HuH-7.5 (cell line): ENCODE measurements around the gene ADGRD1.
"Not testable (repeated sequence)": the region's sequence is repeated elsewhere in the genome, so short reads cannot be mapped to it uniquely, and the experiment has no call there.

Experiments used
- DNase-seq: peaks from one replicate; pipeline ENCODE4 v3.0.0; 2011; ENCODE audit warnings: low spot score

ADGRD1 gene

DNA sequence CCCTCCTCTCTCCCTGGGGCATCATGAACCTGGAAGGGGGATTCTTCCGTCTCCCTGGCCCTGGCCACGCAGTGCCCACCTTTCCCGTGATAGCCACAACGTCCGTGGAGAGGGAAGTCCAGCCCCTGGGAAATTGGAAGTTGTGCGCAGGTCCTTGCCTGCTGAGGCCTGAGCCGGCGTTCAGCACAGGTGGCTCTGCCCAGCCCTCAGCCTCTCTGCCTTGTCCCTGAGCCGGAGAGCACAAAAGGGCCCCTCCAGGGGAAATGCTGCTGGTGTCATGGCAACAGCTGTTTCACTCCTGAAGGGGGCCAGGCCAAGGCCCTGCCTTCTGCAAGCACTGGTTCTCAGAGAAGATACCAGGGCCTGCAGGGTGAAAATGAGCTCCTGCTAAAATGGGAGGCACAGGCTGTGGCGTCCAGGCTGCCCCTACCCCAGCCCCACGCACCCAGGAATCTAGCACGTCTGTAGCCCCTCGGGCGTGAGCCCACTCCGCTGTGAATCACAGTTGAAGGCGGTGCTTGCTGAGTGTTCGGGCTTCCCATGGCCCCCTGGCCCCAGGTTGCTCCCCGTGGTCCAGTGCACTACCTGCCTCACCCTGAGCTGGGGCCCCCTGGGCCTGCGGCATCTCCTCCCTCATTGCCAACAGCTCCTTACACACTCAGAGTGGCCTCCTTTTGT lies 149.4 kb downstream of the ADGRD1 start:
- DNase-seq: no peak

DNA sequence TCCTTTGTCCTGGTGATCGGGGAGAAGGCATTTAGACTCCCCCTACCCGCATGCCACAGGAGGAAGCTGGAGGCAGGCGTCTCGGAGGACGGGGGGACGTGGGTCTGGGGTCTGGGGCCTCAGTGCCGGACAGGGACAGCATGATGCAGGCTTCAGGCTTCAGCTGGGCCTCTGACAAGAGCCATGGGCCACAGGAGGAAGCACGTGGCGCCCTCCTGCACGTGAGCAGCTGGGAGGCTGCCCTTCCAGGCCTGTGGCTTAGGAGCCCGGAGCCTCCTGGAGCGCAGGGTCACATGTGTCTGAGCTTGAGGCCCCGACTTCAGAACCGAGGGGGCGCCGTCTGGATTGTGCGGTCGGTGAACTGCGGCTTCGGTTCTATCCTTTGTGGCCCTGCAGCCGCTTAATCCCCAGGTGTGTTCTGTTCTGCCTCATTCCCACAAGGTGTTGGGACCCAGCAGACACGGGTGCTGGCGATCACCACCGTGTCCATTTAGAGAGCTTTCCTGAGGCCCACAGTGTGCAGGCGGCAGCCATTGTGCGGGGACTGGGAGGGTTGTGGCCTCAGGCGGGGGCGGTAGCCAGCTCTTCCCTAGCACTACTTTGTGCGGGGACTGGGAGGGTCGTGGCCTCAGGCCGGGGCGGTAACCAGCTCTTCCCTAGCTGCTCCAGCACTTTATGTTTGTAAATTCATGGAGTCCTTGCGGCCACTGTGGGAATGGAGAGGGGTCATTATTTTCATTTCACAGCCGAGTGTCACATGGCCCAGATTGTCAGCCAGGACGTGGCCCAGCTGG lies 150.2 kb downstream of the ADGRD1 start:
- DNase-seq: no peak

DNA sequence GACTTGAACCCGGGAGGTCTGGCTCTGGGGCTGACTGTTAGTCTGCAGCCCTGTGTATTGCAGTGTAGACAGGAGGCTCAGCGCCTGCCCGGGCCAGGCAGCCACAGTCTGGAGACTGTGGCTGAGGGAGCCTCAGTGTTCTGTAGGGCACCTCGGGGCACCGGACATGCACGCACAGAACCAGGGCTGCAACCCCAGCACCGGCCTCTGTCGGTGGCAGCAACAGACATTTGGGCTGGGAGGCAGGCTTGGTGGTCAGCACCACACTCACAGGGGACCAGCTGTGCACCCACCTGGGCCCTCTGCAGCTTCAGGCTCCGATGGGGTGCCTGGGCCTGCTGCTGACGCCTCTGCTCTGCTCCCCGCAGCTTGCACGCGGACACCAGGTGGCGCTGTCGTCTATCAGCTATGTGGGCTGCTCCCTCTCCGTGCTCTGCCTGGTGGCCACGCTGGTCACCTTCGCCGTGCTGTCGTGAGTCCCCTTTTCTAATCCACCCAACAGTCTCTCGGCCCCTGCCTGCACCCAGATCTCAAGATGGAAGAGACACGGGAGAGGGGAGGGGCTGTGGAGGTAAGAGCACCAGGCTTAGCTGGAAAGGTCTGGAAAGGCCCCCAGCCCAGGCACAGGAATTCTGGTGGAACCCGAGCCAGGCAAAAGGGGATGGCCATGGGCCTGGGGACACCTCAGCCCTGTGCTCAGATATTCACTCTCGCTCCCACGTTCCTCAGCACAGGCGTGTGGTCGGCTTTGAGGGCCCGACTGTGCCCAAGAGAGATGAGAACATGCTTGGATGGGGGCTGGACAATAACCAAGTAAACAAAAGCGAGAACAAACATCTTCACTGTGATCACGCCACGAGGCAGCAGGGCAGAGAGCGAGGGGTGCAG lies 151.0 kb downstream of the ADGRD1 start:
- peak; percentile 78 for DNase-seq

DNA sequence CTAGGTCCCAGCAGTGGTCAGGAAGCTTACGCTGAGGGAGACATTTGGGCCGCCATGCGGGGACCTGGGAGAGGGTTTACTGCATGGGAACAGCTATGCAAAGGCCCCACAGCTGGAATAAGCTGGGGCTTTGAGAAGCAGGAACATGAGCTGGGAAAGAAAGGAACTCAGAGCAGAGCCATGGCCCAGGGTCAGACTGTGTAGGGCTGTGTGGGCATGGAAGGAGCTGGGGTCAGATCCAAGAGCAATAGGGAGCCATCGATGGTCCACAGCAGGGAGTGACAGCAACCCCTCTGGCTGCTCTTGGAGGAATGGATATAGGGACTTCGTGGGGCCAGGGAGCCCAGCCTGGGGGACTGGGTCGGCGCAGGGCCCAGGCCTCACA lies 151.6 kb downstream of the ADGRD1 start:
- DNase-seq: no peak

DNA sequence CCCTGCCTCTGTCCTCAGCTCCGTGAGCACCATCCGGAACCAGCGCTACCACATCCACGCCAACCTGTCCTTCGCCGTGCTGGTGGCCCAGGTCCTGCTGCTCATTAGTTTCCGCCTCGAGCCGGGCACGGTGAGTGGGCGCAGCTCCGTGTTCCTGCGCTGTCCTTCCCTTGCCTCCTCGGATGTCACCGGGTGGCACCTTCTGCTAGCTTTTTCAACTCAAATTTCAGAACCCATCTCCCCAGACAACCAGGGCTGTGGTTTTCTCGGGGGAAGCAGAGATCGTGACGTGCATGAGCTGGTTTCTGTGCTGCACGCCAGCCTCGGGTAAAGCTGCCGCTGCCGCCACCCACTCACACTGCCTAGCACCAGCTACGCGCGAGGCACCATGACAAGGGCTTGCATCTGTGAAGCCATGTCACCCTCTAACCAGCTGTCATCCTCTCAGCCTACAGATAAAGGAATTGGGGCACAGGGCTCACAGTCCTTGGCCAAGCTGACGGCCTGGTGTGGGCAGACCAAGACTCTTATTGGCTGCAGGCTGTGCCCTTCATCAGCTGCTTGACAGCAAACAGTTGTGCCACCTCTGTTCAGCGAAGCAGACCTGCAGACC lies 152.1 kb downstream of the ADGRD1 start:
- DNase-seq: no peak

DNA sequence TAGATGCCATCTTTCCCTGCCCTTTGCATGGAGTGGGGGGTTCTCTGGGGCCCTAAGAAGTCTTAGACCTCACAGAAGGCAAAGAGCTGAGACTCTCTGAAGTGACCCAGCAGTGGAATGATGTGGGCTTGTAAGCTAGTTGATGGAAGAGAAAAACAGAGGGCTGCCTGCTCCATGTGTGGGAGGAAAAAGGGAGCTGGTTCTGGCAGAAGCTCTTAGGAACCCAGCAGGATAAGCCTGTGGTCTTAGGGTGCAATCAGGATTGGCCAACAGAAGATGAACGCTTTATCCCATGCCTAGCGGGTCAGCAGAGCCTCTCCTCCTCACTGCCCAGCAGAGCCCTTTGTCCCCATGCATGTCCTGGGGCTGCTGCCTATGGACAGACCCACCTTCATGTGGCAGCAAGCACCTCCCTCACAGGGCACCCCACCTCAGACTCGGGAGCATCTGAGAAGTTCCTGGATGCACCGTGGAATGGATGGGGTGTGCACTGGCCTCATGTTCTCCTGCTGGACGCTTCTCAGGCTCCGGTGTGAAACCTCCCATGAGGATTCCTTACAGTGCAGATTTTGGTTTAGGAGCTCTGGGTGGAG lies 152.7 kb downstream of the ADGRD1 start:
- DNase-seq: no peak

DNA sequence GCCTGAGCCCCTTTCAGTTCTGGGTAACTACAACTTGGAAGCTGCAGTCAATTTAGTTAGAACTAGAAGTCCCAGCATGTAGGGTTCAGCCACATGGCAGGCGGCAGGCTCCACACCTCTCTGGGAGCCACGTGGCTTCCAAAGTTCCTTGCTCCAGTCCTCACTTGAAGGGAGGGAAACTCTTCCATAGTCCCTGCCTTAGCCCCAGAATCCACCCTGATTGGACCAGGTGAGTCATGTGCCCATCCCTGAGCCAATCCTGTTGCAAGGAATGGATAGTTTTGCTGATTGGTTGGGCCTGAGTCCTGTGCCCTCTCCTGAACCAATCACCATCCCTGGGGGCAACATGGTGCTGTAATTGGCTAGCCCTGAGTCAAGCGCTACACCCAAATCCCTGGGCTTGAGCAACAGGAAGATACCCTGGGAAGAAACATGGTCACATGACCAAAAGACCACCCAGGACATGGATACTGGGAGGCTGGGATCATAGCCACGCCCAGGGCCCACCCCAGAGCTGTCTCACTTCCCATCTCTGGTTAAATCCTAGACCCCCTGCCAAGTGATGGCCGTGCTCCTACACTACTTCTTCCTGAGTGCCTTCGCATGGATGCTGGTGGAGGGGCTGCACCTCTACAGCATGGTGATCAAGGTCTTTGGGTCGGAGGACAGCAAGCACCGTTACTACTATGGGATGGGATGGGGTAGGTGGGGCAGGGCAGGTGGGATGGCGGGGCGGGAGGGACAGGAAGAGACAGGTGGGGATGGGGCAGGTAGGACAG lies 154.7 kb downstream of the ADGRD1 start:
- DNase-seq: no peak

DNA sequence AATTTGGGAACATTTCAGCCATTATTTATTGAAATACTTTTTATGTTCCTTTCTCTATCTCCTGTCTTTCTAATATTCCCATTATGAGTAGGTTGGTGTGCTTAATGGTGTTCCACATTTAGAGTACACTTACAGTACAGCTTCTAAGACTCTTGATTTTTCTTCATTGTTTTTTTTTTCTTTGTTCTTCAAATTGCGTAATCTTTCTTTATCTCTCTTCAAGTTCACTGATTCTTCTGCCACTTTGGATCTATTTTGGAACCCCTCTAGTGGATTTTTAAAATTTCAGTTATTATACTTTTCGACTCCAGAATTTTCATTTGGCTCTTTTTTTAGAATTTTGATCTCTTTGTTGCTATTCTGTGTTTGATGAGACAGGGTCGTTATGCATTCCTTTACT lies 157.7 kb downstream of the ADGRD1 start:
- DNase-seq: no peak

DNA sequence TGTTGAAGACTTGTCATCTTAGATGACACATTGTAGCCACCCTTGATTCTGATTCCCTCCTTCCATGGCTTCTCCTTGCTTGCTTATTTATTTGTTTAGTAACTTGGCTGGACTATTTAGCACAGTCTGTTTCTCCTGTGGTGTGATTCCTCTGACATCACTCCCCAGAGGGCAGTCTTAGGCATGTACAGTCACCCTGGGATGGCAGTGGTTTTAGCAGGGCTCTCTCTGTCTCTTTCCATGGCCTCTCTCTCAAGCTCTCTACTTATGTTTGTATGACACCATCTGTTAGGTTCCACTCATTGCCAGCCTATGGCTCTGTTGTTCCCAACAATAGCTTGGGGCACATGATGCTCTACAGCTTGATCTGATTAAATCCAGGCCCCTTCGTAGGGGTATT lies 158.3 kb downstream of the ADGRD1 start:
- DNase-seq: no peak

DNA sequence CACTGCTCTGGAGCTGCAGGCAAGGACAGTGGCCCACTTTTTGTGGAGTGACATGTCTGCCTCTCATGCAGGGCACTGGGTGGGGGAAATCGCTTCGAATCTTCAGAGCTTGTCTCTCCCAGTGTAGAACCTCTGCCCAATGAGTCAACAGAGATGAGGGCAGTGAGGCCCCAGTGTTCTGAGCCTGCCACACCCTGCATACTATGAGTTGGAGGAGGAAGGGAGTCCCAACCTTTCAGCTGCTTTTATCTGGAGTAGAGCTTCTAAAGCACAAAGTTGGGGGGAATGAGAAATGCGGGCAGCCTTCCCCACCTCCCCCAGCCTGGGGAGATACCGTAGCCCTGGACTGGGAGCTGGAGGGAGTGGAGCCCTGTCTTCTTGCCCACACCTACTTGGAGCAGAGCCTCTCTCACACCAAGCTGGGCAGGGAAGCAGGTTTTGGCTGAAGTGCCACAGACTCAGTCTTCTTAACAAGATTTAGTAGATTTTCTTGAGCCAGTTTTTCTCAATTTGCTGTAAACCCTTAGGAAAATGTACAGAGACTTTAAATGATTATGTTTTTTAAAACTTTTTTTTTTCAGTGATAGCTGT lies 159.1 kb downstream of the ADGRD1 start:
- no peak for DNase-seq

DNA sequence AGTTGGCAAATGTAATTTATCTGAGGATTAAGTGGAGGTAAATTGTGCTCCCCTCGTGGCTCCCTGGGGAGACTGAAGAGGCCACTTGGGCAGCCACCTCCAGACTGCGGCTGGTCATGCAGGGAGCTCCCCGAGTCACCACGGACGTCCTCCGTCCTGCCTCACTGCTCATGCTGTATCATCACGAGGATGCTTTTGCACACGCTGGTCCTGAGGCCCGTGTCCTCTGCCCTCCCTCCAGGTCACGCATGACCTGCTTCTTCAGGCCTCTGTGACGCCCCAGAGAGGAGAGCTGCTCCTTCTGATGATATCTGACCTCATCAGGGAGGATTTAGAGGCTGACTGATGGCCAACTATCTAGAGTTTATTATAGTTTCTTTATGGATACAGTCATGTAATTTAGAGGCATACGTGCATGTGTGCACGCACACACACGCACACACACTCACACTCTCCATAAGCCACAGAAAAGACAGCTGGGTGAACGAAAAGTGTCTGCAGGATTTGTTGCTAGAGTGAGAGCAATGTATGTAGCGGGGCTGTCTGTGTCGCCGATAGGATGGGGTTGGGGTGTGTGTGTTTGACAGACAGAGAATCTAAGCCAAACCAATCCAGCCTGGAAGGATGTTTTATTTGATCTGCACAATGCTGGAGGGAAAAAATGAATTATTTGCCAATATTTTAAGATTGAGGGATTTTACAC lies 160.0 kb downstream of the ADGRD1 start:
- DNase-seq: no peak

DNA sequence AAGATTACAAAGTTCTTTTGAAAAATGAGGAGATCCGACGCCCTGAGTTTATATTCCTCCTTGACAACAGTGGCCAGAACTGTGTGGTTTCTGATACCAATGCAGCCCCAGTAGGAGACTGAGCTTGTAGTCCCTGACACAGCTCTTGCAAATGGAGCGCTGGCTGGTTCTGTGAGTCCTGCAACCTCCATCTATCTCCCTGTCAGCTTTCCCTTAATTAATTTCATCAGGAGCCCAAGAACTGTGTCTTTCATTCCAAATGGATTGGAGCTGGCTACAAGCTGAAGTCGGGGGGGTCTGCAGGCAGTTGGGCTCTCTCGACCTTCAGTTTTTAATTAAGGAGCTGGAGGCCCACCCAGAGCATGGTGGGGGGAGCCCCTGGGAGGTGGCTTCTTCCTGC lies 160.6 kb downstream of the ADGRD1 start:
- DNase-seq: no peak

DNA sequence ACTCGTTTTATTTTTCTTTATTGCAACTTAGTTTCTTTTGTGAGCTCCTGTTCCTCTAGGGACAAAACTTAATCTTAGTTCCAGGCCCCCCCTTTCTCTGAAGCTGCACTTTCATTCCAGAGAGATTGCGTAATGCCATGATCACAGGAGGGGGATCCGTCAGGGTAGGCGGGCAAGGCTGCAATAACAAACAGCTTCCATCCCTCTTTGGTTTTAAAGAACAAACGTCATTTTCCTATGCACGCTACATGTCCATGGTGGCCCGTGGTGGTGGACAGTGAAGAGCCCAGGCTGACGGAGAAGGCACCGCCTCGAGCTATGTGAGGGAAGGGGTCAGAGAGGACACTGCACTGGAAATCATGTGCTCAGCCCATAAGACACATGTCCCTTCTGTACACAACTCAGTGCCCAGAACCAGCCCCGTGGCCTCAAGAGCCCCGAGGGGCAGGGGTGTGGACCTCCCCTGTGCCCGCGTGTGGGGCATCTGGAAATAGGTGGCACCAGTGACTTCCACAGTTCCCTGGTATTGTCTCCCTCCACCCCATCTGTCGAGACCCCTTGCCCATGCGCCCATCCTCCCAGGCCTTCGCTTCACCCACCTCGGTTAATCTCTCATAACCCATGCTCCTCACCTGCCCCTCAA lies 161.4 kb downstream of the ADGRD1 start:
- no peak for DNase-seq

DNA sequence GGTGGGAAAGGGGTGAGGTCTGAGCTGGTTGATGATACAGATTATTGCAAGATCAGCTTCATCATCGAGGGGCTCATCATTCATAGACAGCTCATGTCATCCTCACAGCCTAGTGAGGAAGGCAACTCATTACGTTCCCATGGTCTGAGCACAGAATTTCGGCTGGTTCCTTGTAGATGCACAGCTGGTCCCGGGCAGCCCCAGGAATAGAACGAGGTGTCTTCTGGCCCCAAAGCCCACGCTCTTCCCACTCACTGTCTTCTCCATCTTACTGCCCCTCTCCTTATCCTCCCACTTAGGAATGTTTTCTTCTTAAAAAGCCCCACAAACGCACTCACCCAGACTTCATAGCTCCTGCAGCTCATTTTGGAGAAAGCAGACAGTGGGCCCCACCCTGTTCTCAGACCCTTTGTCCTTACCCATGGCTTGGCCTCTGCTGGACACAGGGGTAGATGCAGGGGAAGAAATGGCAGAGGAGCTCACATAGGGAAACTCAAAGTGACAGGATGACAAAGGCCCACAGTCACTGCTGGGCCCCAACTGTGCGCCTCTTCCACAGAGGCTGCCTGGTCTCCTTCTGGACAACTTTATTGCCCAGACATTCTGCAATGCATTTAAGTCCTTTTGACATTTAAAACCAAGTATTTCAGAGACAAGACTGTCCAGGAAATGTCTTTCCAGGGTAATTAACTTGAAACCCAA lies 162.2 kb downstream of the ADGRD1 start:
- no peak for DNase-seq

DNA sequence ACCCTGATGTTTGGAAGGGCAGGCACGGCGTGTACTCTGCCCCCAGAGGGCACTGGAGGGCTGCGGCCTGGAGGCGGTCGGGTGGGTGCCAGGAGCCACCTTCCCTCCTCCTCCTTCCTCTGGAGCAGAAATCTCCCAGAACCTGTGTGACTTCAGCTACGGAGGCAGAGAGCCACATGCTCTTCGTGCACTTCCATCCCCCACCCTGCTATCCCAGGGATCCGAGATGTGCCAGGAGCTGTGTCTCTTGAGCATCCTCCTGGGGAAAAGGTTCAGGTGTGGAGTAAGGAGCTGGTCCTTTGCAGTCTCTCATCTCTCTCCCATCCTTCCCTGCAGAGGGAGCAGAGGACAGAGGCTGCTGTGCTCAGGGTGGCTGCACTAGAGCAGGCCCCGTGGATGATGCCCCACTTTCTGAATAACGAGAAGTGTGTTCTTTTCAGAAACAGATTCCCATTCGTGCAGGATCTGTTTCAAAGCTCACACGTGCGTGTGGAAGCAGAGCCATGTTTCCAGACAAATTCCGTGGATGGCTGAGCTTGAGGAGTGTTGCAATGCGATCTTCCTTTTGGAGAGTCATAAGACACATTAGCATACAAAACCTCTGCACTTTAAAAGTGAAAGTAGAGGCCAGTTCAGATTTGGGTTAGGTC lies 162.9 kb downstream of the ADGRD1 start:
- no peak for DNase-seq

DNA sequence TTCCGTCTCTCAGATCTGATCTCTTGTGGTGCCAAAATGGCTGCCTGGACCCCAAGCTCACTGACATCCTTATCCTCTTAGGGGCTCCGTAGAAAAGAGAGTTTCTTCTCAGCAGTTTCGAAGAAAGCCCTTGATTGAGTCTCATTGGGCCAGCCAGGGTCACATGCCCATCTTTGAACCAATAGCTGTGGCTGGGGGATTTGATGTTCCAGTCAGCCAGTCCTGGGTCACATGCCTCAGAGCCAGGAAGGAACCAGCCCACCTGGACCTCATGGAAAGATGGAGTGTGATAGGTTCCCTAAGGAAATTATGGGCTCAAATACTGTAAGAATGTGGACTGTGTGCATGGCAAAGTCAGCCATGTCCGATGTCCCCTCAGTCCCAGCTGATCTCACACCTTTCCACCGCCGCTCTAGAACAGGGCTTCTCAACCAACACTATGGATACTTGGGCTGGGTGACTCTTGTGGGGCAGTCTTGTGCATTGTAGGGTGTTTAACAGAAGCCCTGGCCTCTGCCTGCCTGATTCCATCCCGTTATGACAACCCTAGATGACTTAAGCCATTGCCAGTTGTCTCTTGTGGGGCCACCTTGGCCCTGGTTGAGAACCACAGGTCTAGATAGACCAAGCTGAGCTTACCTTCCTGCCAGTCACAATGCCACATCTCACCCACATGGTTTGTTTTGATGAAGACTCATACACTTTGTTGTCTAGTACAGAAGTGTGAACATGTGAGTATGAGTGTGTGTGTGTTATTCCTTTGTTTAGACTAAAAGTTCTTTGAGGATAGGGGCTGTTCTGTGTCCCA lies 163.9 kb downstream of the ADGRD1 start:
- DNase-seq: no peak

DNA sequence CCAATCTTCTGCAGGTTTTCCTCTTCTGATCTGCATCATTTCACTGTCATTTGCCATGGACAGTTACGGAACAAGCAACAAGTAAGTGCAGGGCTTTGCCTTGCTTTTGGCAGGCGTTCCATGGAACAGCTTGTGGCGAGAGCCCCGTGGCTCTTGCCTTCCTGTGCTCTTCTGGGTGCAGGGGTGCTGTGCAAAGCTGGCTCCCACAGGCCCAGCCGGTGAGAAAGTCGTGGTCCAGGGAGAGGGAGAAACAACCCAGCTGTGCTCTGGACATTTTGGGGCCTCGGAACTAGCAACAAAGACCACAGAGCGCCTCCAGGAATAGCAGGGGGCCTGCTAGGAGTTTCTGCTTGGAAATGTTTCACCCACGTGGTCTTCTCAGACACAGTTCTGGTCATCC lies 164.7 kb downstream of the ADGRD1 start:
- no peak for DNase-seq

DNA sequence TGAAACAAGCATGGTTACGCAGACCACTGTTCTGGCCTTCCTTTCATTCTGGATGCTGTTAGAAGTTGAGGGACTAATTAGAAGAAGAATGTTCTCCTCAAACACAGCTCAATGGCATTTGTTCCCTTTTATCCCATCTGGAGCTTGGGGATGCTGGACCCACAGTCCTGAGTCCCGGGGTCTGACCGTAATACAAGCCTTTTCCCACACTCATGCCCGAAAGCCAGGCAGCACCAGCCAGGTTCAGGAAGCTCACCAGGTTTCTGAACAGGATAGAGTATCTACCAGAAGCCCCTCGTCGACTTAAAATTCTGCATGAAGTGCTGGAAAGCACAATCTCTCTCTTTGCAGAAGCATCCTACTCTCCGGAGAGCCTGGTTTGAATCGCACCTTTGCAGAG lies 165.6 kb downstream of the ADGRD1 start:
- DNase-seq: not testable (repeated sequence)
